ENCODE data around the gene ACBD6. TPM values are rescaled to one million over a fixed set of nuclear protein-coding genes. Genes with fewer than 3 reads are reported as not detected.

Gene ACBD6
- total and polyA plus RNA-seq, 2 experiments from 2014 or later: 75.7 to 88.8 TPM

DNA sequence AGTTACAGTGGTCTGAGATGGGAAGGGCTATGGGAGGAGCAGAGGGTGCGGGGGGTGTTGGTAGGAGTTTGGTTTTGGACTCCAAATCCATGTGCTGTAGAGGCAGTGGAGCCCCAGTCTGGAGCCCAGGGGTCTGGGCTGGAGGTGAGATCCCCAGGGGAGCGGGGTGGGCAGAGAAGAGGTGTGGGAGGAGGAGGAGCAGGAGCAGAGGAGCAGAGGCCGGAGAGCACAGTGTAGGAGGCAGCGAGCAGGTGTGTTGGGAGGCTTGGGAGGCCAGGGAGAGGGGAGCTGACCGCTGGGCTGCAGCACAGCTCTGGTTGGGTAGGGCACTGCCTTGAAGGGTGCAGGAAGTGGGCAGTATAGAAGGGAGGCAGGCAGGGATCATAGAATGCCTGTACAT, 243.4 kb downstream of the ACBD6 start:
- H3K4me3 Mint-ChIP-seq: no peak overlapping the region
- Histone ChIP-seq H3K4me3 (no peak overlapping the region), H3K27me3 (ENCODE audit: insufficient read depth) (no peaks in the 10 kb centered on the region), H4K20me1 (replicated peaks; ENCODE audit: insufficient read depth) (no peaks in the 10 kb centered on the region), H2AFZ (no peak overlapping the region), H3K27ac (ENCODE audit: low read depth) (no peak overlapping the region), H3K4me1 (ENCODE audit: insufficient read depth) (no peaks in the 10 kb centered on the region), H3K9me2 (ENCODE audit: insufficient read depth) (no peaks in the 10 kb centered on the region), H3F3A (replicated peaks; ENCODE audit: low read depth) (no peaks in the 10 kb centered on the region), H3K36me3 (ENCODE audit: insufficient read depth) (no peaks in the 10 kb centered on the region), H3K4me2 (no peak overlapping the region), H3K79me2 (replicated peaks; ENCODE audit: insufficient read depth) (no peaks in the 10 kb centered on the region)
- DNase-seq (ENCODE audit: low spot score) (no peak), ATAC-seq (no peak)
- H3K27ac Mint-ChIP-seq: no peak overlapping the region
- no peaks in the 10 kb centered on the region; the same call in 2 of the 3 replicates for H3K36me3 Mint-ChIP-seq (ENCODE audit: low read depth)
- TF ChIP-seq REST (IDR thresholded peaks at IDR 0.05; ENCODE audit: unreplicated experiment) (no peak), ZNF331 (CRISPR knock-in tag; IDR thresholded peaks at IDR 0.05; ENCODE audit: low read depth) (no peak), STAT1 (IDR thresholded peaks at IDR 0.05; ENCODE audit: unreplicated experiment) (no peak), JUNB (IDR thresholded peaks at IDR 0.05; ENCODE audit: unreplicated experiment) (no peak), ZNF114 (CRISPR knock-in tag; IDR thresholded peaks at IDR 0.05) (no peak), POLR2AphosphoS5 (IDR thresholded peaks at IDR 0.05; ENCODE audit: low read depth) (no peak), CREB1 (CRISPR knock-in tag; IDR thresholded peaks at IDR 0.05; ENCODE audit: low read depth) (no peak), EZH2 (IDR thresholded peaks at IDR 0.05; ENCODE audit: low read depth, unreplicated experiment) (no peak), NANOG (IDR thresholded peaks at IDR 0.05; ENCODE audit: borderline replicate concordance) (no peak), EZH2phosphoT487 (IDR thresholded peaks at IDR 0.05; ENCODE audit: unreplicated experiment) (no peak), ZNF462 (CRISPR knock-in tag; IDR thresholded peaks at IDR 0.05) (no peak)
- TF ChIP-seq, protein P1, sequence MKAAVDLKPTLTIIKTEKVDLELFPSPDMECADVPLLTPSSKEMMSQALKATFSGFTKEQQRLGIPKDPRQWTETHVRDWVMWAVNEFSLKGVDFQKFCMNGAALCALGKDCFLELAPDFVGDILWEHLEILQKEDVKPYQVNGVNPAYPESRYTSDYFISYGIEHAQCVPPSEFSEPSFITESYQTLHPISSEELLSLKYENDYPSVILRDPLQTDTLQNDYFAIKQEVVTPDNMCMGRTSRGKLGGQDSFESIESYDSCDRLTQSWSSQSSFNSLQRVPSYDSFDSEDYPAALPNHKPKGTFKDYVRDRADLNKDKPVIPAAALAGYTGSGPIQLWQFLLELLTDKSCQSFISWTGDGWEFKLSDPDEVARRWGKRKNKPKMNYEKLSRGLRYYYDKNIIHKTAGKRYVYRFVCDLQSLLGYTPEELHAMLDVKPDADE (IDR thresholded peaks at IDR 0.05): no peak
- TF ChIP-seq, protein P2, sequence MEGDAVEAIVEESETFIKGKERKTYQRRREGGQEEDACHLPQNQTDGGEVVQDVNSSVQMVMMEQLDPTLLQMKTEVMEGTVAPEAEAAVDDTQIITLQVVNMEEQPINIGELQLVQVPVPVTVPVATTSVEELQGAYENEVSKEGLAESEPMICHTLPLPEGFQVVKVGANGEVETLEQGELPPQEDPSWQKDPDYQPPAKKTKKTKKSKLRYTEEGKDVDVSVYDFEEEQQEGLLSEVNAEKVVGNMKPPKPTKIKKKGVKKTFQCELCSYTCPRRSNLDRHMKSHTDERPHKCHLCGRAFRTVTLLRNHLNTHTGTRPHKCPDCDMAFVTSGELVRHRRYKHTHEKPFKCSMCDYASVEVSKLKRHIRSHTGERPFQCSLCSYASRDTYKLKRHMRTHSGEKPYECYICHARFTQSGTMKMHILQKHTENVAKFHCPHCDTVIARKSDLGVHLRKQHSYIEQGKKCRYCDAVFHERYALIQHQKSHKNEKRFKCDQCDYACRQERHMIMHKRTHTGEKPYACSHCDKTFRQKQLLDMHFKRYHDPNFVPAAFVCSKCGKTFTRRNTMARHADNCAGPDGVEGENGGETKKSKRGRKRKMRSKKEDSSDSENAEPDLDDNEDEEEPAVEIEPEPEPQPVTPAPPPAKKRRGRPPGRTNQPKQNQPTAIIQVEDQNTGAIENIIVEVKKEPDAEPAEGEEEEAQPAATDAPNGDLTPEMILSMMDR (conservative IDR thresholded peaks at IDR 0.05; ENCODE audit: low read depth in 2 of 2): no peak
- peaks cover 8% of the 10 kb centered on the region for H3K27me3 Mint-ChIP-seq (ENCODE audit: insufficient read depth, low read depth, poor library complexity)
- H3K9me3 Mint-ChIP-seq: no peaks in the 10 kb centered on the region; the same call in 2 of the 3 replicates
- peaks cover 25% of the 10 kb centered on the region for H3K4me1 Mint-ChIP-seq
